Retinal pigment epithelial cell (primary cell): ENCODE results near the gene SYNGR1.

Experiments used
- DNase-seq: peaks from one replicate; pipeline ENCODE4 v3.0.0-alpha.2; 2010; ENCODE audit warnings: low read depth
- H3K4me3 ChIP-seq: 2 replicates; pipeline ENCODE4 v1.5.1; 2011; ENCODE audit warnings: mild to moderate bottlenecking, low read length, control low read depth, moderate library complexity
- CTCF ChIP-seq: conservative IDR thresholded peaks from 2 replicates; pipeline ENCODE4 v1.5.1; 2011; ENCODE audit warnings: low read depth, low read length, control low read depth, inconsistent platforms

The SYNGR1 gene

GRCh38 chr22:39312410-39312809 lies 37.4 kb upstream of the SYNGR1 start:
- no peak for TF ChIP-seq CTCF
- no peak overlapping the region for H3K4me3 ChIP-seq
- no peak for DNase-seq

GRCh38 chr22:39313258-39314001 lies 36.4 kb upstream of the SYNGR1 start:
- no peak for TF ChIP-seq CTCF
- DNase-seq: no peak
- H3K4me3 ChIP-seq: no peak overlapping the region

GRCh38 chr22:39314251-39314971 lies 35.4 kb upstream of the SYNGR1 start:
- peak; percentile 23 for TF ChIP-seq CTCF
- H3K4me3 ChIP-seq: no peak overlapping the region
- DNase-seq: no peak

- peak overlapping the region; percentile 98 for H3K4me3 ChIP-seq
- TF ChIP-seq CTCF: no peak
- no peak for DNase-seq
Measured at GRCh38 chr22:39315389-39315788, 34.4 kb upstream of the SYNGR1 start.

GRCh38 chr22:39316440-39317083 lies 33.2 kb upstream of the SYNGR1 start:
- TF ChIP-seq CTCF: peak; percentile 94
- peak overlapping the region; percentile 98 for H3K4me3 ChIP-seq
- DNase-seq: peak; percentile 83

- peak overlapping the region; percentile 98 for H3K4me3 ChIP-seq
Measured at GRCh38 chr22:39317084-39317774, 32.6 kb upstream of the SYNGR1 start.

More at GRCh38 chr22:39317084-39317774, 32.6 kb upstream of the SYNGR1 start:
- DNase-seq: no peak
- TF ChIP-seq CTCF: no peak
